DLD1 (cell line): Measurements from ENCODE around the gene ACOT12.
"Not testable (repeated sequence)": the region's sequence is repeated elsewhere in the genome, so short reads cannot be mapped to it uniquely, and the experiment has no call there.

Source experiments
- in situ Hi-C: cut with HindIII; loops from 2 replicates; pipeline ENCODE4 v1.10.0; 2017; ENCODE audit warnings: low sequenced_read_pairs

ACOT12 gene

DNA sequence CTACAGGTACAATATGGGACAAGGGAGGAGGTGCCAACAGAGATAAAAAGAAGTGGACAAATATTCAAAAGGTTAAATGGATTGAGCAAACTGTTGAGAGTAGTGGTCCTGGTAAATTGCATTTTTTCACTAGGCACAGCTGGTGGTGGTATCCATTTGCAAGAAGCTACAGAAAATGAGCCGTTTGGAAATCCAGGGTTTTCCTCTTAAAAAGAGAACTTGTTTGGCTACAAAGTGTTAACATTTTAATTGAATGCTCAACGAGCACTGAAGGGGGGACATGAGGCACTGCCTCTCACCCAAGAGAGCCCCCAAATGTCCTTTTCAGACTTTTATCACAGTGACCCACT, 93.0 kb downstream of the ACOT12 start:
- in situ Hi-C loops, result no loop called here

GRCh38 chr5:81297531-81297930, 96.4 kb downstream of the ACOT12 start:
- in situ Hi-C loops, result no loop called here

GRCh38 chr5:81294021-81294420, 99.9 kb downstream of the ACOT12 start:
- in situ Hi-C loops, result not testable (repeated sequence)

GRCh38 chr5:81292130-81292529, 101.8 kb downstream of the ACOT12 start:
- in situ Hi-C loops, result no loop called here

DNA sequence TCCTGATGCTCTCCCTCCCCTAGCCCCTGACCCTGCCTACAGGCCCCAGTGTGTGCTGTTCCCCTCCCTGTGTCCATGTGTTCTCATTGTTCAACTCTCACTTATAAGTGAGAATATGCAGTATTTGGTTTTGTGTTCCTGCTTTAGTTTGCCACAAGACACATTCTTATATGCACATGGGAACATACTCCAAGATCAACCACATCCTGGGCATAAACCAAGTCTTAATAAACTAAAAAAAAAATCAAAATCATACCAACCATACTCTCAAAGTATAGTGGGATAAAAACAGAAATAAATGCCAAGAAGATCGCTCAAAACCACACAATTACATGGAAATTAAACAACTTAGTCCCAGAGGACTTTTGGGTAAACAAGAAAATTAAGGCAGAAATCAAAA, 103.8 kb downstream of the ACOT12 start:
- in situ Hi-C loops, result no loop called here

DNA sequence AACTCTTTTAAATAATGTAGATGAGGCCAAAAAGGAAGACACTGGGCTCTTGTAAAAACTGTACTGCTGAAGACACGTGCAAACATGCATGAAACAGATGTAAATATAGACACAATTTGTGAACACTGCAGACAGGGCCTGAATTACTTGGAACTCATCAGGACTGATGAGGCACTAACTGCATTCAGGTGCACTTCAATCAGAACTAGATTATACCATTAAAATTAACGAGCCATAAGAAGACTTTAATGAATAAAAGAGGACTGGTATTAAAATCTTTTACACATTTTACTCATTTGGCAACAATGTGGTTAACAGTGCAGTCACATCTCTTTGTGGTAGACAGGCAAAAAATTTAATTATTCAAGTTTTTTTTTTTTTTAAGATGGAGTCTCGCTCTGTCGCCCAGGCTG, 105.9 kb downstream of the ACOT12 start:
- in situ Hi-C loops, result no loop called here

GRCh38 chr5:81286059-81286617, 107.8 kb downstream of the ACOT12 start:
- in situ Hi-C loops, result no loop called here

DNA sequence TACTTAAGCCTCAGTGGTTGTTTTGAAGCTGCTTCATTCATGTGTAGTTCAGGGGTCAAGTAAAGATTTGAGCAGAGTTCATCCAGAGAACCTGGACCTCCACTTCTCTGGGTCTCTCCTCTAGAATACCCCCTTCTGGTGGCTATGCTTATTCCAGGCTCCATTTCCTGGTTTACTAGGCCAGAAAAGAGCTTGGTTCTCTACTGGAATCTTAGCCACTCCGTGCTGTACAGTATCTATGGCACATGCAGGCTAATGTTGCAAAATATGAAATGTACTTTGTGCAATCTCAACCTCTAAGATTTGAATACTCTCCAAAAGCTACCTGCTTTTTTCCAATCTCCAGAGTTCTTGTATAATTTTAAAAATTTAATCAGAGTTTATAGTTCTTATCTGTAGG, 110.0 kb downstream of the ACOT12 start:
- in situ Hi-C loops, result no loop called here
